Prostate gland (tissue), 2 donors: Measurements from ENCODE around the gene MYO1A.

Experiments
- CTCF ChIP-seq, 4 experiments: fragments of 200-600 bp in 2 of 4; fragments of 450-650 bp in 2 of 4; sonication (generic) in 2 of 4; IDR thresholded peaks; 1 replicate in 3 of 4; 2 replicates in 1 of 4; pipeline ENCODE4 v1.5.1; 2016 to 2019; ENCODE audit warnings: antibody characterized with exemption in 4 of 4, mild to moderate bottlenecking in 2 of 4, moderate library complexity in 2 of 4
- POLR2A ChIP-seq: fragments of 450-650 bp; IDR thresholded peaks from one replicate; pipeline ENCODE4 v1.6.1; 2016; ENCODE audit warnings: antibody characterized with exemption, mild to moderate bottlenecking

DNA sequence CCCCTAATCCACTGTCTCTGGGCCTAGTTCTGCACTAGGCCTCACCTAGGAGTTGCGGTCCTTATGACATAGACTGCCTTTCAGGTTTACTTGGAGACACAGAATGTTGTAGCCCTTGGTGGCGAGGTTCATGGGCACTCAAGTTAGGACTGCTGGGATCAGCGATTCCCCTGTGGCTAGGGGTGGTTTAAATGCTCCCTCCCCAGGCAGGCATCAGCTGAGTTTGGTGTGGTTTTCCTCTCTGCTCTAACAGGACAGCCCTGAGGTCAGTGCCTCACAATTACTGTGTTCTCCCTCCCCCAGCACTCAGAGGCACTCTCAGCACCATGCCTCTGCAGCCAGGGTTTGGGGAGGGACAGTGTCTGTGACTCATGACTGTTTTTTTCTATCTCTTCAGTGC, 70.3 kb downstream of the MYO1A start:
- TF ChIP-seq POLR2A: no peak
- TF ChIP-seq CTCF (IDR thresholded peaks at IDR 0.05): no peak
